ENCODE measurements around the gene ANKMY1.

Gene ANKMY1

DNA sequence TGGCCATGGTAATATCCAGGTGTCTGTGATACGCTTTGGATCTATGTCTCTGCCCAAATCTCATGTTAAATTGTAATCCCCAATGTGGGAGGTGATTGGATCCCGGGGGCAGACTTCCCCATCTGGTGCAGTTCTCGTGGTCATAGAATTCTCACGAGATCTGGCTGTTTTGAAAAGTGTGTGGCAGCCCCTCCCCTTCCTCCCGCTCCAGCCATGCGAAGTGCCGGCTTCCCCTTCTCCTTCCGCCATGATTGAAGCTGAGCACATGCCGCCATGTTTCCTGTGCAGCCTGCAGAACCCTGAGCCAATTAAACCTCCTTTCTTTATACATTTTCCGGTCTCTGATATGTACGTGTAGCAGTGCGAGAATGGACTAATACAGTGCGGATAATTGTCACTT, 79.9 kb downstream of the ANKMY1 start:
- Histone ChIP-seq H3K4me1 (ENCODE audit: control insufficient read depth, insufficient read depth, low read length) (no peaks in the 10 kb centered on the region), H3K9me3 (ENCODE audit: control insufficient read depth, insufficient read depth, low read depth, low read length) (no peaks in the 10 kb centered on the region), H3K27ac (ENCODE audit: extremely low read depth, low read depth, low read length) (no peak overlapping the region), H3K4me3 (ENCODE audit: low read depth, low read length) (no peak overlapping the region), H3K36me3 (ENCODE audit: control insufficient read depth in 2 of 2, insufficient read depth in 1 of 2, low read length in 2 of 2) (no peaks in the 10 kb centered on the region)
- ChIA-PET CTCF (no interaction called here), POLR2A (no interaction called here)
- TF ChIP-seq KLF16 (tag by site-specific recombination; IDR thresholded peaks at IDR 0.05): no peak
- no peak for TF ChIP-seq OSR2 (tag by site-specific recombination; IDR thresholded peaks at IDR 0.05)
- TF ChIP-seq ZSCAN23 (tag by site-specific recombination; IDR thresholded peaks at IDR 0.05): no peak
- TF ChIP-seq ZNF624 (tag by site-specific recombination; IDR thresholded peaks at IDR 0.05): no peak
- TF ChIP-seq, protein P1, sequence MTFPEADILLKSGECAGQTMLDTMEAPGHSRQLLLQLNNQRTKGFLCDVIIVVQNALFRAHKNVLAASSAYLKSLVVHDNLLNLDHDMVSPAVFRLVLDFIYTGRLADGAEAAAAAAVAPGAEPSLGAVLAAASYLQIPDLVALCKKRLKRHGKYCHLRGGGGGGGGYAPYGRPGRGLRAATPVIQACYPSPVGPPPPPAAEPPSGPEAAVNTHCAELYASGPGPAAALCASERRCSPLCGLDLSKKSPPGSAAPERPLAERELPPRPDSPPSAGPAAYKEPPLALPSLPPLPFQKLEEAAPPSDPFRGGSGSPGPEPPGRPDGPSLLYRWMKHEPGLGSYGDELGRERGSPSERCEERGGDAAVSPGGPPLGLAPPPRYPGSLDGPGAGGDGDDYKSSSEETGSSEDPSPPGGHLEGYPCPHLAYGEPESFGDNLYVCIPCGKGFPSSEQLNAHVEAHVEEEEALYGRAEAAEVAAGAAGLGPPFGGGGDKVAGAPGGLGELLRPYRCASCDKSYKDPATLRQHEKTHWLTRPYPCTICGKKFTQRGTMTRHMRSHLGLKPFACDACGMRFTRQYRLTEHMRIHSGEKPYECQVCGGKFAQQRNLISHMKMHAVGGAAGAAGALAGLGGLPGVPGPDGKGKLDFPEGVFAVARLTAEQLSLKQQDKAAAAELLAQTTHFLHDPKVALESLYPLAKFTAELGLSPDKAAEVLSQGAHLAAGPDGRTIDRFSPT (tag by site-specific recombination; IDR thresholded peaks at IDR 0.05): no peak
- TF ChIP-seq YY1 (tag by site-specific recombination; IDR thresholded peaks at IDR 0.05): no peak
- TF ChIP-seq ZNF596 (tag by site-specific recombination; IDR thresholded peaks at IDR 0.05): no peak

GRCh38 chr2:240473211-240473610, 84.6 kb downstream of the ANKMY1 start:
- H3K27ac ChIP-seq (ENCODE audit: extremely low read depth, low read depth, low read length): no peak overlapping the region
- ChIA-PET CTCF (interaction anchor here (0.9 kb wide), 1 partner anchor 116 kb away, joined by 3 read pairs; no protein-coding TSS in a partner anchor), POLR2A (no interaction called here)
- H3K4me1 ChIP-seq (ENCODE audit: control insufficient read depth, insufficient read depth, low read length): no peaks in the 10 kb centered on the region
- TF ChIP-seq SETDB1 (IDR thresholded peaks at IDR 0.05; ENCODE audit: insufficient read length, low read length) (peak; percentile 88), ZNF221 (tag by site-specific recombination; IDR thresholded peaks at IDR 0.05; ENCODE audit: borderline replicate concordance) (no peak)
- no peaks in the 10 kb centered on the region for H3K9me3 ChIP-seq (ENCODE audit: control insufficient read depth, insufficient read depth, low read depth, low read length)
- no peak overlapping the region for H3K4me3 ChIP-seq (ENCODE audit: low read depth, low read length)
- no peaks in the 10 kb centered on the region for H3K36me3 ChIP-seq (ENCODE audit: control insufficient read depth in 2 of 2, insufficient read depth in 1 of 2, low read length in 2 of 2)

DNA sequence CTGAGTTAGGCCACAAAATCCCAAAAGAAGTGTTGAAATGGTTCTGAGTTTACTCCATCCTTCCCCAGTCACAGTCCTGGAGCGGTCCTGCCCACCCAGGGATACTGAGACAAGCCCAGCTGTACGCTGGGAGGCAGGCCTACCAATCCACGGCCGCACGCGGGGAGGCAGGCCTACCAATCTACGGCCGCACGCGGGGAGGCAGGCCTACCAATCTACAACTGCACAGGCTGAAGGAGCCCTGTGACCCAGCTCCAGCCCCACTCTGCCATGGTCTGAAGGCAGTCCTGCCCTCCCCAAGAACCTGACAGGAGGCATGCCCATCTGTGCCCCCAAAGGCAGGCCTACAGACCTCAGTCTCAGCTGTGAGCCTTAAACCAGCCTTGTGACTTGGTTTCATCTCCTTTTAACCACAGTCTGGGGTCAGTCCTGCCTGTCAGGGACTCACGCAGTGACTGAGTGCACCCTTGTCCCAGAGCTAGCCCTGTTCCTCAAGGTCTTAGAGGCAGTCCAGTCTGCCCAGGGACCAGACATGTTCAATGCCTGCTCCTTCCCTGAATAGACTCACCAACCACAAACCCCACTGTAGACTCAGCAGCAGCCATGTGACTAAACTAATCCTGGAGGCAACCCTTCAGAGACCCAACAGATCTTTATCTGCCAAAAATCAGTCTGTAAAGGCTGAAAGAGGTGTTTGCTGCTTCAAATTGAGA, 85.6 kb downstream of the ANKMY1 start:
- POLR2A ChIA-PET: no interaction called here
- no peaks in the 10 kb centered on the region for H3K9me3 ChIP-seq (ENCODE audit: control insufficient read depth, insufficient read depth, low read depth, low read length)
- H3K4me3 ChIP-seq (ENCODE audit: low read depth, low read length): no peak overlapping the region
- TF ChIP-seq ZBTB8A (tag by site-specific recombination; IDR thresholded peaks at IDR 0.05) (no peak), ZBTB17 (tag by site-specific recombination; IDR thresholded peaks at IDR 0.05) (peak; percentile 75)
- H3K27ac ChIP-seq (ENCODE audit: extremely low read depth, low read depth, low read length): no peak overlapping the region
- H3K4me1 ChIP-seq (ENCODE audit: control insufficient read depth, insufficient read depth, low read length): no peaks in the 10 kb centered on the region
- H3K36me3 ChIP-seq (ENCODE audit: control insufficient read depth in 2 of 2, insufficient read depth in 1 of 2, low read length in 2 of 2): no peaks in the 10 kb centered on the region
- CTCF ChIA-PET: interaction anchor here (0.7 kb wide), 1 partner anchor 266 kb away, joined by 6 read pairs; no protein-coding TSS in a partner anchor

DNA sequence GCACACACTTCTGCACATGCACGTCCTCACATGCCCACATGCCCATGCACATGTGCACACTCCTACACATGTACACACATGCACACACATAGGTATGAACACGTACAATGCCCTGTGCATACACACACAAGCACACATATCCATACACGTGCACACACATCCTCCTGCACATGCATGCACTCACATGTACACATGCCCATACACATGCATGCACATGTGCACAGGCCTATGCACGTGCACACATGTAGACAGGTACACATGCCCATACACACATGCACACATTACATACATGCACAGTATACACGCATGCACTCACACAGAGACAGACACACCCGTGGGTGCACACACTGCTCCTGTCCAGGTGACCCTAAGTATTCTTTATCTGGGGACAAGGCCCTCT, 88.0 kb downstream of the ANKMY1 start:
- Histone ChIP-seq H3K9me3 (ENCODE audit: control insufficient read depth, insufficient read depth, low read depth, low read length) (no peaks in the 10 kb centered on the region), H3K36me3 (ENCODE audit: control insufficient read depth in 2 of 2, insufficient read depth in 1 of 2, low read length in 2 of 2) (peaks cover 0 to 14% of the 10 kb centered on the region in 2 experiments; a peak in 1 of 3 replicates), H3K4me1 (ENCODE audit: control insufficient read depth, insufficient read depth, low read length) (no peaks in the 10 kb centered on the region), H3K27ac (ENCODE audit: extremely low read depth, low read depth, low read length) (no peak overlapping the region), H3K4me3 (ENCODE audit: low read depth, low read length) (no peak overlapping the region)
- no peak for TF ChIP-seq ZNF529 (tag by site-specific recombination; IDR thresholded peaks at IDR 0.05; ENCODE audit: insufficient replicate concordance)
- peak; percentile 21 for TF ChIP-seq ZBTB26 (tag by site-specific recombination; optimal IDR thresholded peaks at IDR 0.05)
- TF ChIP-seq ZNF544 (tag by site-specific recombination; IDR thresholded peaks at IDR 0.05): no peak
- TF ChIP-seq ZNF221 (tag by site-specific recombination; IDR thresholded peaks at IDR 0.05; ENCODE audit: borderline replicate concordance): no peak
- no peak for TF ChIP-seq ZFP41 (tag by site-specific recombination; IDR thresholded peaks at IDR 0.05; ENCODE audit: borderline replicate concordance)
- TF ChIP-seq KLF1 (tag by site-specific recombination; IDR thresholded peaks at IDR 0.05): 0 out of 2 replicates have a peak, but pooled peaks have one; percentile 21
- POLR2A ChIA-PET: interaction anchor here (0.6 kb wide), 1 partner anchor 158 kb away, joined by 3 read pairs; no protein-coding TSS in a partner anchor
- CTCF ChIA-PET: no interaction called here

Data from HEK293 (cell line).